H1 (cell line): ENCODE results near the gene ADGRL2. TPM values are rescaled to one million over a fixed set of nuclear protein-coding genes. Genes with fewer than 3 reads are reported as not detected.
A peak's percentile ranks its signal among the peaks of the same experiment; 100 is the strongest.

Experiments used
- CTCF ChIA-PET: fragments of 300-600 bp; sonication (Branson Sonifier 250); formaldehyde crosslinking; loops from one replicate; lab custom pipeline; 2021; ENCODE audit not compliant: partially characterized antibody; lab: Charles Lee
- POLR2A ChIA-PET: fragments of 300-600 bp; sonication (Branson Sonifier 250); formaldehyde crosslinking; loops from one replicate; lab custom pipeline; 2021; ENCODE audit warnings: inconsistent platforms; ENCODE audit not compliant: partially characterized antibody; lab: Charles Lee
- DNase-seq, 2 experiments: peaks; one replicate each; pipeline versions ENCODE4 v3.0.0 to v3.0.0-alpha.2; 2010 to 2022; ENCODE audit warnings: low spot score in 2 of 2, low read depth in 1 of 2, mixed read lengths in 1 of 2
- FAIRE-seq: peaks from 2 replicates; lab custom pipeline; 2011; peaks lifted over from hg19 to GRCh38; lab: Jason Lieb, UNC
- H2AFZ ChIP-seq: 2 replicates; pipeline ENCODE4 v1.8.1; 2012; ENCODE audit warnings: low read length, inconsistent platforms
- H2AK5ac ChIP-seq: 2 replicates; pipeline ENCODE4 v1.6.1; 2013; ENCODE audit warnings: low read depth, low read length
- H2BK120ac ChIP-seq: replicated peaks from 2 replicates; pipeline ENCODE3; 2013; ENCODE audit warnings: low read depth, low read length, inconsistent platforms
- H2BK12ac ChIP-seq: 2 replicates; pipeline ENCODE4 v1.6.1; 2013; ENCODE audit warnings: low read depth, low read length
- H2BK15ac ChIP-seq: 2 replicates; pipeline ENCODE4 v1.6.1; 2013; ENCODE audit warnings: low read length
- H2BK20ac ChIP-seq: 2 replicates; pipeline ENCODE4 v1.6.1; 2013; ENCODE audit warnings: low read length
- H2BK5ac ChIP-seq: 2 replicates; pipeline ENCODE4 v1.6.1; 2013; ENCODE audit warnings: low read depth, low read length
- H3K14ac ChIP-seq: 2 replicates; pipeline ENCODE4 v1.6.1; 2013; ENCODE audit warnings: inconsistent platforms; ENCODE audit not compliant: insufficient read length
- H3K18ac ChIP-seq: 2 replicates; pipeline ENCODE4 v1.6.1; 2013; ENCODE audit warnings: low read length; ENCODE audit errors: extremely low read depth
- H3K23ac ChIP-seq: 2 replicates; pipeline ENCODE4 v1.6.1; 2013; ENCODE audit warnings: inconsistent platforms; ENCODE audit not compliant: insufficient read length
- H3K23me2 ChIP-seq: 2 replicates; pipeline ENCODE4 v1.6.1; 2013; ENCODE audit warnings: low read depth, low read length
- H3K27ac ChIP-seq: 2 replicates; pipeline ENCODE4 v1.6.1; 2011; ENCODE audit warnings: low read depth, low read length, inconsistent platforms
- H3K27me3 ChIP-seq, 4 experiments: replicated peaks in 1 of 4; 1 replicate in 1 of 4; 2 replicates in 3 of 4; pipeline versions ENCODE4 v1.6.1 to v1.8.1; 2011 to 2013; ENCODE audit warnings: low read length in 3 of 4, mild to moderate bottlenecking in 3 of 4, inconsistent platforms in 2 of 4, mixed read lengths in 2 of 4, moderate library complexity in 1 of 4; ENCODE audit not compliant: control insufficient read depth in 3 of 4, insufficient read depth in 3 of 4; ENCODE audit errors: extremely low read depth in 1 of 4
- H3K36me3 ChIP-seq, 4 experiments: 2 replicates each; pipeline versions ENCODE4 v1.6.1 to v1.8.1; 2011 to 2013; ENCODE audit warnings: mild to moderate bottlenecking in 4 of 4, low read length in 3 of 4, moderate library complexity in 2 of 4, control low read depth in 1 of 4, inconsistent platforms in 1 of 4; ENCODE audit not compliant: insufficient read depth in 4 of 4, control insufficient read depth in 2 of 4
- H3K4ac ChIP-seq: replicated peaks from 2 replicates; pipeline ENCODE3; 2013; ENCODE audit warnings: low read length, low read depth, mixed read lengths, inconsistent platforms; ENCODE audit not compliant: insufficient read length
- H3K4me1 ChIP-seq, 4 experiments: replicated peaks in 1 of 4; 1 replicate in 1 of 4; 2 replicates in 3 of 4; pipeline versions ENCODE4 v1.6.1 to v1.8.1; 2011 to 2013; ENCODE audit warnings: low read length in 3 of 4, inconsistent platforms in 2 of 4, mixed read lengths in 1 of 4; ENCODE audit not compliant: insufficient read depth in 4 of 4, control insufficient read depth in 3 of 4
- H3K4me2 ChIP-seq, 2 experiments: 2 replicates each; pipeline versions ENCODE4 v1.6.1 to v1.8.1; 2011 to 2013; ENCODE audit warnings: low read depth in 2 of 2, low read length in 2 of 2, control low read depth in 1 of 2, inconsistent platforms in 1 of 2, mild to moderate bottlenecking in 1 of 2; ENCODE audit not compliant: insufficient read depth in 1 of 2
- H3K4me3 ChIP-seq, 4 experiments: fragments of 200-600, 300-600 bp in 1 of 4; sonication (generic), shearing (Covaris generic), sonication (Bioruptor Twin) in 1 of 4; 2 replicates each; pipeline versions ENCODE4 v1.5.1 to v1.8.1; 2011 to 2016; ENCODE audit warnings: low read length in 4 of 4, low read depth in 3 of 4, control low read depth in 2 of 4, inconsistent platforms in 2 of 4, mild to moderate bottlenecking in 2 of 4, mixed read lengths in 1 of 4, moderate library complexity in 1 of 4; ENCODE audit not compliant: insufficient read depth in 2 of 4; ENCODE audit errors: extremely low read depth in 1 of 4
- H3K56ac ChIP-seq: replicated peaks from 2 replicates; pipeline ENCODE3; 2013; ENCODE audit warnings: low read depth, mild to moderate bottlenecking, mixed read lengths, low read length, inconsistent platforms; ENCODE audit not compliant: insufficient read length
- H3K79me1 ChIP-seq: 2 replicates; pipeline ENCODE4 v1.6.1; 2013; ENCODE audit warnings: low read depth, low read length, control low read depth
- H3K79me2 ChIP-seq, 2 experiments: 2 replicates each; pipeline versions ENCODE4 v1.6.1 to v1.8.1; 2012 to 2013; ENCODE audit warnings: low read length in 2 of 2, mild to moderate bottlenecking in 2 of 2, inconsistent platforms in 1 of 2; ENCODE audit not compliant: insufficient read depth in 2 of 2, control insufficient read depth in 1 of 2
- H3K9ac ChIP-seq, 4 experiments: replicated peaks in 1 of 4; 1 replicate in 1 of 4; 2 replicates in 3 of 4; pipeline versions ENCODE4 v1.6.1 to v1.8.1; 2011 to 2013; ENCODE audit warnings: low read depth in 3 of 4, low read length in 3 of 4, control low read depth in 2 of 4, mild to moderate bottlenecking in 2 of 4, moderate library complexity in 2 of 4, inconsistent platforms in 1 of 4; ENCODE audit errors: extremely low read depth in 1 of 4
- H3K9me3 ChIP-seq, 2 experiments: 2 replicates each; pipeline versions ENCODE4 v1.6.1 to v1.8.1; 2012 to 2013; ENCODE audit warnings: mild to moderate bottlenecking in 2 of 2, moderate library complexity in 2 of 2, control low read depth in 1 of 2, inconsistent platforms in 1 of 2, low read depth in 1 of 2, low read length in 1 of 2, mixed read lengths in 1 of 2; ENCODE audit not compliant: insufficient read depth in 2 of 2
- H4K20me1 ChIP-seq, 2 experiments: replicated peaks in 1 of 2; 2 replicates each; pipeline versions ENCODE3 to v1.8.1; 2011 to 2013; ENCODE audit warnings: inconsistent platforms in 2 of 2, low read length in 2 of 2, mild to moderate bottlenecking in 1 of 2; ENCODE audit not compliant: insufficient read depth in 2 of 2, control insufficient read depth in 1 of 2
- H4K5ac ChIP-seq: 2 replicates; pipeline ENCODE4 v1.6.1; 2013; ENCODE audit warnings: low read length, low read depth, mixed read lengths, inconsistent platforms; ENCODE audit not compliant: insufficient read length
- H4K8ac ChIP-seq: 2 replicates; pipeline ENCODE4 v1.8.0; 2013; ENCODE audit warnings: mild to moderate bottlenecking, moderate library complexity, low read length, inconsistent platforms; ENCODE audit not compliant: insufficient read depth; ENCODE audit errors: extremely low read depth
- H4K91ac ChIP-seq: replicated peaks from 2 replicates; pipeline ENCODE3; 2013; ENCODE audit warnings: low read length, mixed read lengths, inconsistent platforms; ENCODE audit not compliant: insufficient read length
- CREB1 ChIP-seq: IDR thresholded peaks from 2 replicates; pipeline ENCODE4 v1.6.1; 2012; ENCODE audit warnings: inconsistent platforms
- EP300 ChIP-seq, 2 experiments: IDR thresholded peaks; 1 replicate in 1 of 2; 2 replicates in 1 of 2; pipeline ENCODE4 v1.6.1; 2011 to 2012; ENCODE audit warnings: low read depth in 2 of 2, low read length in 2 of 2, mild to moderate bottlenecking in 2 of 2, borderline replicate concordance in 1 of 2, inconsistent platforms in 1 of 2, moderate library complexity in 1 of 2
- HDAC2 ChIP-seq, 2 experiments: fragments of 300-600 bp in 1 of 2; sonication (generic) in 1 of 2; IDR thresholded peaks; 2 replicates each; pipeline ENCODE4 v1.6.1; 2011 to 2012; ENCODE audit warnings: low read depth in 2 of 2, low read length in 2 of 2, mild to moderate bottlenecking in 2 of 2, moderate library complexity in 2 of 2, borderline replicate concordance in 1 of 2, inconsistent platforms in 1 of 2
- KDM4A ChIP-seq: IDR thresholded peaks from one replicate; pipeline ENCODE4 v1.7.1; 2012; ENCODE audit warnings: low read depth, mild to moderate bottlenecking, moderate library complexity, low read length, inconsistent platforms; ENCODE audit not compliant: severe bottlenecking
- MAFK ChIP-seq: IDR thresholded peaks from 2 replicates; pipeline ENCODE4 v1.6.1; 2012; ENCODE audit warnings: low read depth, mild to moderate bottlenecking, improper control_type of control experiment, low read length
- NRF1 ChIP-seq: IDR thresholded peaks from 2 replicates; pipeline ENCODE4 v1.6.1; 2011; ENCODE audit warnings: mild to moderate bottlenecking, low read depth, low read length, improper control_type of control experiment
- POLR2A ChIP-seq, 2 experiments: IDR thresholded peaks; 1 replicate in 1 of 2; 2 replicates in 1 of 2; pipeline ENCODE4 v1.6.1; 2011; ENCODE audit warnings: low read depth in 2 of 2, low read length in 2 of 2, mild to moderate bottlenecking in 2 of 2; ENCODE audit errors: control extremely low read depth in 1 of 2
- SP4 ChIP-seq: IDR thresholded peaks from 2 replicates; pipeline ENCODE4 v1.6.1; 2012; ENCODE audit warnings: low read length, inconsistent platforms
- TBP ChIP-seq: IDR thresholded peaks from 2 replicates; pipeline ENCODE4 v1.6.1; 2011; ENCODE audit warnings: low read depth, low read length, improper control_type of control experiment
- USF2 ChIP-seq: IDR thresholded peaks from 2 replicates; pipeline ENCODE4 v1.6.1; 2011; ENCODE audit warnings: low read length, improper control_type of control experiment
- YY1 ChIP-seq: IDR thresholded peaks from 2 replicates; pipeline ENCODE4 v1.6.1; 2011; ENCODE audit warnings: low read depth, mild to moderate bottlenecking, low read length
- WGBS, 2 experiments: shearing (Covaris generic) in 1 of 2; methylation state at CpG; one replicate each; pipeline versions ENCODE4 v1.1.6 to v1.1.7; 2013 to 2015; ENCODE audit warnings: low lambda C conversion rate in 2 of 2, mixed read lengths in 2 of 2, inconsistent platforms in 1 of 2, low coverage in 1 of 2, missing lambda C conversion rate in 1 of 2; ENCODE audit not compliant: insufficient replicate concordance in 2 of 2, insufficient coverage in 1 of 2, insufficient read length in 1 of 2; ENCODE audit errors: extremely low coverage in 1 of 2, missing lambda C conversion rate in 1 of 2; 5-methylcytosine and 5-hydroxymethylcytosine counted together
- polyA plus RNA-seq, 7 experiments: library from polyadenylated mRNA; depleted of rRNA in 3 of 7; stranded (reverse) in 5 of 7; unstranded in 2 of 7; fragments of >200 nt in 5 of 7; fragments of 200-250 nt in 2 of 7; gene quantifications; 1 replicate in 5 of 7; 2 replicates in 1 of 7; 4 replicates in 1 of 7; pipeline versions ENCODE4 v1.2.1 to v1.2.3, GENCODE V29; 2011 to 2013; ENCODE audit warnings: missing spikeins in 2 of 7, mixed read lengths in 2 of 7
- total RNA-seq: library from RNA; stranded (reverse); fragmentation: NEBNext Ultra II Directional; extraction: Animal tissue kit (Norgen Biotek cat#: 25700); gene quantifications from 2 replicates; pipeline ENCODE4 v1.2.1, GENCODE V29; 2021

ADGRL2 gene
- total and polyA plus RNA-seq, 2 of the 8 experiments (the other 6 are each of a cell fraction or from before 2014, with no cell fraction given): 113 to 124 TPM

DNA sequence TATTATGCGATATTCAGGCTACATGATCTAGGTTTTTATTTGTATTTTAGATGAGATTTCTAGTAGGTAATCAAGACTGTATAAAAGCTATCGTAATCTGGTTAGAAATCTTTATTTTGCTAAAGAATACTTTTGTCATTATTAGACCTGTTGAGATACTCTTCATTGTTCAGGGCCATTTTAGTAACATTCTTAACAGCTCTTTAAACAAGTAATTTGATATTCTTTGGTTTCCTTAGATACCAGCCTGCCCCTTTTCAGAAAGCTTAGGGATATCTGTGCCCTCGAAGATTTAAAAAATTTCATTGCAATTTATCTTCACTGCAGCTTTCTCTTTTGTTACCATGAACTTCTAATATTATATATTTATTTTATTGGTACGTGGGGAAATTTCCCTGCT, 18.9 kb downstream of the ADGRL2 start:
- Histone ChIP-seq H3K79me2 (peaks cover 10 to 99% of the 10 kb centered on the region in 2 experiments; a peak in 3 of 4 replicates), H3K27me3 (no peaks in the 10 kb centered on the region), H3K9me3 (no peaks in the 10 kb centered on the region), H2AK5ac (no peak overlapping the region), H4K8ac (no peak overlapping the region), H2BK120ac (no peak overlapping the region), H3K9ac (no peak overlapping the region), H3K4me2 (0 out of 4 replicates have a peak overlapping the region, but pooled peaks of 1 of the 2 experiments have one; percentile 14), H3K18ac (no peak overlapping the region), H3K36me3 (no peaks in the 10 kb centered on the region; a peak in 1 of 8 replicates), H3K27ac (no peak overlapping the region), H4K91ac (no peak overlapping the region), H3K4me3 (no peak overlapping the region; a peak in 1 of 8 replicates), H2BK5ac (no peak overlapping the region), H4K20me1 (peaks cover 7 to 14% of the 10 kb centered on the region in 2 experiments), H2BK20ac (no peak overlapping the region), H3K56ac (no peak overlapping the region), H3K4me1 (peaks cover 0 to 19% (median 12%) of the 10 kb centered on the region in 4 experiments; a peak in 4 of 7 replicates), H3K14ac (no peak overlapping the region), H2AFZ (no peak overlapping the region), H3K23ac (no peak overlapping the region), H3K79me1 (no peaks in the 10 kb centered on the region; the same call in 1 of the 2 replicates), H2BK12ac (no peak overlapping the region), H3K23me2 (no peaks in the 10 kb centered on the region), H4K5ac (peak overlapping the region; percentile 2), H3K4ac (no peak overlapping the region), H2BK15ac (no peak overlapping the region)
- ChIA-PET CTCF (interaction anchor here (0.6 to 1.5 kb wide), 3 partner anchors 102 to 405 kb away, joined by 3 to 4 read pairs (median 3); no protein-coding TSS in a partner anchor), POLR2A (interaction anchor here (1.0 kb wide), 1 partner anchor 16 kb away, joined by 3 read pairs; no protein-coding TSS in a partner anchor)
- WGBS, 2 experiments: 86% methylated on average over 4 of the region's 4 CpGs; no CpG with 5 or more reads in 1 of the 2 experiments
- no peak for FAIRE-seq
- DNase-seq: no peak
- TF ChIP-seq MAFK: no peak
- no peak for TF ChIP-seq HDAC2 (IDR thresholded peaks at IDR 0.05; ENCODE audit: borderline replicate concordance in 1 of 2, low read depth in 2 of 2, low read length in 2 of 2)
- no peak for TF ChIP-seq YY1
- TF ChIP-seq CREB1: no peak
- TF ChIP-seq NRF1: no peak
- no peak for TF ChIP-seq EP300 (IDR thresholded peaks at IDR 0.05; ENCODE audit: borderline replicate concordance in 1 of 2, low read depth in 2 of 2, low read length in 2 of 2)
- TF ChIP-seq POLR2A (IDR thresholded peaks at IDR 0.05; ENCODE audit: control extremely low read depth in 1 of 2, low read depth in 2 of 2, low read length in 2 of 2): no peak
- TF ChIP-seq SP4: no peak
- TF ChIP-seq TBP: no peak
- TF ChIP-seq USF2: no peak
- no peak for TF ChIP-seq KDM4A
